Measurements from ENCODE around the gene MARK4. TPM values are rescaled to one million over a fixed set of nuclear protein-coding genes. Genes with fewer than 3 reads are reported as not detected.

Gene MARK4
- total RNA-seq, 1 experiment from 2014 or later, result 58.5 TPM

GRCh38 chr19:45347570-45348366 is 96.7 kb downstream of the MARK4 start:
- ChIA-PET POLR2A (no interaction called here), CTCF (interaction anchor here (1.1 kb wide), 1 partner anchor 99 kb away, joined by 7 read pairs; no protein-coding TSS in a partner anchor)
- 0 out of 2 replicates have a peak, but pooled peaks cover 3% of the 10 kb centered on the region for H3K4me1 Mint-ChIP-seq
- H3K36me3 Mint-ChIP-seq, result peaks cover 17% of the 10 kb centered on the region
- ATAC-seq, result no peak
- no peak overlapping the region for H3K27ac Mint-ChIP-seq
- TF ChIP-seq PRRX2 (CRISPR knock-in tag; IDR thresholded peaks at IDR 0.05) (no peak), IRF1 (CRISPR knock-in tag; IDR thresholded peaks at IDR 0.05) (no peak), AR (CRISPR knock-in tag; IDR thresholded peaks at IDR 0.05) (no peak), MXD4 (CRISPR knock-in tag; IDR thresholded peaks at IDR 0.05; ENCODE audit: borderline replicate concordance) (no peak), NR1H2 (CRISPR knock-in tag; IDR thresholded peaks at IDR 0.05) (no peak), RELA (CRISPR knock-in tag; IDR thresholded peaks at IDR 0.05; ENCODE audit: borderline replicate concordance) (no peak)
- H3K9me3 Mint-ChIP-seq, result no peaks in the 10 kb centered on the region
- H3K27me3 Mint-ChIP-seq (ENCODE audit: low read depth), result no peaks in the 10 kb centered on the region
- no peak overlapping the region for H3K4me3 Mint-ChIP-seq
- no peak for DNase-seq (ENCODE audit: low spot score)

GRCh38 chr19:45348367-45349125 is 97.5 kb downstream of the MARK4 start:
- H3K36me3 Mint-ChIP-seq, result peaks cover 22% of the 10 kb centered on the region
- H3K4me1 Mint-ChIP-seq, result 0 out of 2 replicates have a peak, but pooled peaks cover 3% of the 10 kb centered on the region
- no peaks in the 10 kb centered on the region for H3K27me3 Mint-ChIP-seq (ENCODE audit: low read depth)
- no peaks in the 10 kb centered on the region for H3K9me3 Mint-ChIP-seq
- no peak for DNase-seq (ENCODE audit: low spot score)
- TF ChIP-seq ZNF423 (CRISPR knock-in tag; IDR thresholded peaks at IDR 0.05), result peak; percentile 31; the same call in 1 of the 2 replicates
- TF ChIP-seq AR (CRISPR knock-in tag; IDR thresholded peaks at IDR 0.05), result 0 out of 2 replicates have a peak, but pooled peaks have one; percentile 41
- TF ChIP-seq ARID4B (CRISPR knock-in tag; IDR thresholded peaks at IDR 0.05; ENCODE audit: borderline replicate concordance), result no peak
- TF ChIP-seq GABPB1 (CRISPR knock-in tag; IDR thresholded peaks at IDR 0.05), result no peak
- POLR2A ChIA-PET, result no interaction called here
- CTCF ChIA-PET, result no interaction called here
- ATAC-seq, result no peak
- H3K4me3 Mint-ChIP-seq, result no peak overlapping the region
- no peak overlapping the region for H3K27ac Mint-ChIP-seq
